Stimulated activated CD8-positive, alpha-beta memory T cell treated with anti-CD3 and anti-CD28 coated beads, Interleukin-4, amount 100 ng/mL, for 24 hours (primary cell): ENCODE data around the gene PLOD2.

ENCODE experiments used
- DNase-seq: peaks from one replicate; pipeline ENCODE4 v3.0.0-alpha.2; 2020; ENCODE audit warnings: low read depth

The PLOD2 gene

DNA sequence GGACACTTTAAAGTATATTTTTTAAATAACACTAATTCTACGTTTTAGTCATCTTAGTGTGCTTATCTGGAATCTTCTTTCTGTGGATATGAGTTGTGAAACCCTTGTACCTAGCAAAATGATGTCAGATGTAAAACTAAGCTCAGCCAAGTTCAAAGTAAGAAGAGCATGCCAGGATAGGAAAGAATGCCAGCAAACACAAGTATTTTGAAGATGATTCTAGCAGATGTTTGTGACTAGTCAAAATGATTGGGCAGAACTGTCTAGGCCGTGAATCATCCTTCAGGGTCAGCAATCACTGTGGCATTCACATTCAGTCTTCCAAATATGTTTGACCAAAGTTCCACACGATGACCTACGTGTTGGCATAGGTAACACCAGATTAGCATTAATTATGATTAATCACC is 5.4 kb upstream of the PLOD2 start:
- DNase-seq, result no peak

GRCh38 chr3:146165877-146166276 is 4.9 kb upstream of the PLOD2 start:
- DNase-seq, result no peak

- DNase-seq, result no peak
Measured at GRCh38 chr3:146164971-146165769, 4.2 kb upstream of the PLOD2 start.

DNA sequence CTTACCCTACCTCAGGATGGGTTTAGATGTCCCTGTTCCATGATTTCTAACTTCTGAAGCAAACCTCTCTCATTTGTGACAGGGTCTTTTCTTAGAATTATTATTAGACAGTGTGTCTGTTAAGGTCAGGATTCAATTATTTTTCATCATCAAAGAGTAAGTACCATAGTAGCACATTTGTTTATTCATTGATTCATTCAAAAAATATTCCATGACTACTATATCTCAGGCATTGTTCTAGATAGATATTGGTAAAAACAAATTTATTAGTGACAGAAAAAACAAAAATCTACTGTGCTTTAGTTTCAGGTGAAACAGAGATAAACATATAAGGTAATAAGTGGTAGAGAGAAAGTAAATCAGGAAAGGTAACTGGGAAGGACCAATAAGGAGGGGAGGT is 3.5 kb upstream of the PLOD2 start:
- DNase-seq, result no peak

DNA sequence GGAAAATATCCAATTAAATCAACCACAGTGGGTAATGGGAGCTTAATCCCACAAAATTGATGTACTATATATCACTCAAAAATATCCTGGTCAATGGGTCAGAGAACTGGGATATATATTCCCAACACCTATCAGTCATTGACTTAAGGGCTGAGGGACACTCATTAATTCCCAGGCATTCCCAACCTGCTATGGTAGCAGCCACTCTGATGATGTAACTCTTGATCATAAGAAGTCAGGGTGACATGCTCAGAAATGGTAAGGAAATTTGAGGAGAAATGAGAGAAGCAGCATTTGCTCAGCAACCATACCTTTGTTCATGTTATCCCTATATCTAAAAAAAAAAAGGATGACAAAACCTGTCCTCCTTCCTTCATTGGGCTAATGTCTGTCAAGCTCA is 3.1 kb upstream of the PLOD2 start:
- no peak for DNase-seq

- DNase-seq, result no peak
Measured at GRCh38 chr3:146163584-146163983, 2.6 kb upstream of the PLOD2 start.

DNA sequence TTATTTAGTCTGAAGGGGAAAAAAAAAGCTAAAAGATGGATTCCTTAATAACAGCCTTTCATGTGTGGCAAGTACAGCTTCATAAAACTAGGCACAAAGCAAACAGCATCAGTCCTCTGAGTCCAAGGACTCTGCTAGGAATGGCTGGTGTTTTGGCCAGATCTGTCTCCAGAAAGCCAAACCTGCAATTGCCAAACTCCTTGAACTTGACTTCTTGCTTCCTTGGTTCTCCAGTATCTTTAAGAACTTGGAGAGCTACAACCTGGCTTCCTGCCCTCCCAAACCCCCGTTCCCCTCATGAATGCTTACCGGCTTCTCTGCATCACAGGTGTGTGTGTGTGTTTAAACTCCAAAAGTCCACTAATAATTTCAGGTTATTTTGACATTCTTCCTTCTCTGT is 1.6 kb upstream of the PLOD2 start:
- DNase-seq, result no peak

DNA sequence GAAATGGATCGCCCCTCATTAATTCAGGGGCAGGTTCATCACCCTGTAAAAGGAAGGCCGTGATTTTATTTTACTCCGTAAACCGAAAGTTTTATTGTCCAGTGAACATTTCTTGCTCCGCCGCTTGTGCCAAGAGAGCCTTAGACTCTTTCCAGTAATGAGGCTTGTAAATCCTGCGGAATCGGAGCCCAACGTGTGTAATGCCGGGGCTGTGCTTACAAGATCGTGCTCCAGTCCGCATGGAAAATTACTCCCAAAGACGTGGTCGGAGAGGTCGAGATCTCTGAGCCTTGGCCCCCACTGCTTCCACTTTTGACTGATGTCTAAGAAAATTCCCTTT is 649 bp upstream of the PLOD2 start:
- DNase-seq, result no peak

- DNase-seq, result no peak
Measured at GRCh38 chr3:146160321-146160963, 542 bp downstream of the PLOD2 start.

DNA sequence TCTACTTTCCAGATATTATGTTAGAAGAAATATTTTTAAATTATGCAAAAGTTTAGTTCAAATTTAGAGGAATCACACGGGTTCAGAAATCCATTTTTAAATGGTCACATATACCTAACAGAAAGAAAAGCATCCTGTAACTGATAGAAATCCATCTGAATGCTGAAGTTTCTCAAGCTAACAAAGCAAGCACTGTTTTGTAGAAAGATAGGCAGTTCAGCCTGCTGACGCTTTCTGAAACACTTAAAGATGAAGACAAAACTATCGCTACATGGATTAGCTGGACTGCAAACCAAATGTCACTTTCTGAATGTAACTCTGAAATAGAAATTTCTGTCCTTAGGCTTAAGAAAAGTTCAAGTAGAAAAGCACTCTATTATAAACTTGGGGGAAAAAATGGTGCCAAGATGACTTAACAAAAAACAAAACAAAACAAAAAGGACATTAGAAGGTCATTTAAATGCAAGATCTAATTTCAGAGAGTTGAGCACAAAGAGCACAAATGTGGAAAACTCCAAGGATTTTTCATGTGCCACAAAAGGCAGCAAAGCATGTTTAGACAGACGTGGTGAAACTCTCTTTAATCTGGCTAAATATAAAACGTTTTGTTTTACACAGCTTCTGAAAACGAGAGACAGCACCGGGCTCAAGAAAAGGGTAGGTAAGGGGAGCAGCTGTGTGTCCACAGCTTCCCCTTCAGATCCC is 1.2 kb downstream of the PLOD2 start:
- DNase-seq, result no peak

- DNase-seq, result no peak
Measured at GRCh38 chr3:146159037-146159436, 1.9 kb downstream of the PLOD2 start.

DNA sequence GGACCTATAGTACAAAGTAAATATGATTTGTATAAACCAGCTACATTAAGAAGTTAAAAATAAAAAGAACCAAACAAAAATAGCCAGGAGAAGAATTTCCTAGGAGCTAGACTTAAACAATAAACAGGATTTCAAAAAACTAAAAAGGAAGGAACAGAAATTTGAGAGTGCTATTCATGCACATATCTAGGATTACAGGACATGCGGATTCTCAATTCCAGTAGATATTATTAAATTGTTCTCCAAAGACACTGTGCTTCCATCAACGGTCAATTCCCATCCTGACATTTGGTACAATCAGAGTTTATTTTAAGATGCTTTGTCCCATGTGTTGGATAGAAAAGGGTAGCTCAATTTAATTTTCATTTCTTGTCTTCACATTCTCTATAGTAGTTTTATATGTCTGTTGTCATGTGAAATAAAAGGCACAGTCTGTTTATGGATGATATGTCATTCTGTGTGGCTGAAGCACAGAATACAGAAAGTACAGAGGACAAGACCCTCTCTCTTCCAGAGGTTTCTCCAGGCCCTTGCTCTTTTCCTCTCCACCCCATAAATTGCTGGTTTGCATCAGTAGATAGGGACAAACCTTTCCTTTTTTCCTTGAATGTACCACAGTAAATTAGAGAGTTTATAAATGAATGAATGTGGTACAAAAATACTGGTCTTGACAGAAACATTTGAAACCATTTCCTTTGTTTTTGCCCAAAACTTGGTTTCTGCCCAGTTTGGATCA is 3.5 kb downstream of the PLOD2 start:
- no peak for DNase-seq

- DNase-seq, result no peak
Measured at GRCh38 chr3:146156666-146157314, 4.2 kb downstream of the PLOD2 start.

DNA sequence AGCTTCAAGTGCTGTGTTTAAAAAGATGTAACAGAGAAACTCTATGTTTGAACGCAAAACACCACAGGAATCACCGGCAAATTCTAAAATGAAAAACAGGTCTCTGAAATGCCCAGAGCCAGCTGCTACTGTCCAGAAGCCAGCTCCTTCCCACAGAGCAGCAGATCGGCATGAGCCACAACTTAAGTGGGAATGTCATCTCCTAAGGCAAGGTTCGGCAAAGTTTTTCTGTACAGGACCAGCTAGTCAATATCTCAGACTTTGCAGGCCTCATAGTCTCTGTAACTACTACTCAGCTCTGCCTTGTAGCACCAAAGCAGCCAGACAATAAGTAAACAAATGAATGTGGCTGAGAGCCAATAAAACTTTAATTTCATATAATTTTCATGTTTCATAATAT is 4.9 kb downstream of the PLOD2 start:
- no peak for DNase-seq

DNA sequence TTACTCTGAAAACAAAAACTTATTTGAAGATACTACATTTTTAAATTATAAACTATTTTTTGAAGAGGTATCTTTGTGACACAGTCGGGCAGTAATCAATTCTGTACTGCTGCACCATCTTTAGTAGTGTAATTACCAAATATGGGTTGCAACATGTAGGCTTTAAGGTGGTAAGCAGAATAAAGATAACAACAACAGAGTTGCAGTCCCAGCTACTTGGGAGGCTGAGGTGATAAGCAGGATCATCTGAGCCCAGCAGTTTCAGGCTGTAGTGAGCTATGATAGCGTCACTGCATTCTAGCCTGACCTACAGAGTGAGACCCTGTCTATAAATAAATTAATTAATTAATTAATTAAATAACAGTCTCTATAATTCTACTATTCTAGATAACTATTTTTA is 6.0 kb downstream of the PLOD2 start:
- no peak for DNase-seq

DNA sequence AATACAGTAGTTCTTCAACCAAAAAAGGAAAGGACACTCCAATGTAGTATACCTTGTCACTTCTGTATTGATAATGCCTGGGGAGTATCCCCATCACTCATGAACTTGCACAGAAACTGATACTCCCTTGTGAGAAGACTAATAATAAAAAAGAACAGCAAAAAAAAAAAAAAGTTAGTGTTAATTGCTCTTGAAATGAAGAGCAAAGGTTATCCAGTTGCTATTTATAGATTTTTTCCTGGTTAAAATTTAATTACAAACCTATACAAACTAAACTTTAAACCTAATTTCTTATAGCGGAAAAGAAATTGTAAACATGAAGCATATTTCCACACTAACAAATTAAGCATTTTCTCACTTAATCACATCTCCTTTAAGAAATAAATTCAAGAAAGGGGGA is 6.7 kb downstream of the PLOD2 start:
- no peak for DNase-seq

GRCh38 chr3:146153429-146153828 is 7.6 kb downstream of the PLOD2 start:
- no peak for DNase-seq

DNA sequence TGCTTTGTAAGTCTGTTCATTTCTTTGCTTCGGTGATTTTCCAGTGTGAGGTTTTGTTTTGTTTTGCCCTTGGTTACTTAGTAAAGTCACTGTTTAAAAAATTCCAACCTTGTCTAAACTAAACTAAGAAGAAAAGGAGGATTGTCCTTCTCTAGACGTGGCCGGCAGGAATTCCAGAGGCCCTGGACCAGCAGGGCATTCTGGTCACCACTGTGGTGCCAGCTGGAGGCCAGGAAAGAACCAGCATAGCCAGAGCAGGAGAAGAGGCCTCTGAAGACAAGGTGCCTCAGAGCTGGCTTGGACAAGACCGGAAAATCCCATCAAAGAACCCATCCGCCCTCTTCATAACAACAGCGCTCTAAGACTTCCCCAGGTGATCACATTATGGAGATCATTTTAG is 8.2 kb downstream of the PLOD2 start:
- no peak for DNase-seq

GRCh38 chr3:146148468-146148931 is 12.5 kb downstream of the PLOD2 start:
- no peak for DNase-seq

GRCh38 chr3:146145642-146146041 is 15.3 kb downstream of the PLOD2 start:
- DNase-seq, result no peak

DNA sequence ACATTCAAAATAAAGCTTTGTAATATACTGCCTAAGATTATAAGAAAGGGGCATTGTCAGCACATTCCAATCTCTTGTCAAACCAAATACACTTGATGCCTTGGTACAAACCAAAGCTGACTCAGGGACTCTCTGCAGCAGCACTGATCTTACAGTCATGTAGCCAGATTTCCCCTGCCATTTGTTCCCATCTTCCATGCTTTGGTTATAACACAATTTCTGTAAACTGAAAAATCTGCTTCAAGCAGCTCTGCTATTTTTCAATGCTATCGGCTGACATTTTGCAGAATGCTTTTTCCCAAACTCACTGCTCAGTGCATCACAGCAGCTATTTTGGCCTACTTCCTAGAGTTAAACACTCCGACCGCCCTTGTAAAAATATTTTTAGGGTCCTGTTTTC is 18.2 kb downstream of the PLOD2 start:
- no peak for DNase-seq

DNA sequence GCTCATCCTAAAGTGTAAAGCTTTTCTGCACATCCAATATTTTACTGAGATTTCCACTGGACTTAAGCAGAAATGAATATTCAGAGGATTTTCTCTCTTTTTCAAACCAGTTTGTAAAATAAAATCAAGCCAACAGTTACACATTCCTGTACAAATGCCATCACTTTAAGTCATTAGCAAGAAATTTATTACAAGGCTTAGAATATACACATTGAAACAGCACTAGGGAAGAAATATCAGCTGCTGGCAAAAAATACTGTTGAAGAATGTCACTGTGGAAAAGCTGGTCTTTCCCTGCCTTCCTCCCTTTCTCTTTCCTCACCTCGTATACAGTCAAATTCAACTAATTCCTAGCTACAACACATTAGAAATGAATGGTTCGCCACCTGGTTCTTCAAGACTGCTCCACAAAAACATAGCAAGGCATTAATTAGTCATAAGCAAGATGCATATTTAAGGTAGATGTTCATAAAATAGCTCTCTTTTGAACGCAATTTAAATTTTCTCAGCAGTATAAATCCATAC is 21.3 kb downstream of the PLOD2 start:
- no peak for DNase-seq
